BLaER1 (cell line): ENCODE data around the gene SLC23A2.

ENCODE experiments used
- H3K27ac ChIP-seq: shearing (Covaris generic); formaldehyde crosslinking; 2 replicates; pipeline ENCODE4 v1.8.1; 2022
- H3K27me3 ChIP-seq: shearing (Covaris generic); formaldehyde crosslinking; 2 replicates; pipeline ENCODE4 v1.8.1; 2022
- H3K36me3 ChIP-seq: shearing (Covaris generic); formaldehyde crosslinking; 2 replicates; pipeline ENCODE4 v1.8.1; 2022
- H3K4me1 ChIP-seq: shearing (Covaris generic); formaldehyde crosslinking; 2 replicates; pipeline ENCODE4 v1.8.1; 2022
- H3K4me2 ChIP-seq: shearing (Covaris generic); formaldehyde crosslinking; 2 replicates; pipeline ENCODE4 v1.8.1; 2022
- H3K4me3 ChIP-seq: shearing (Covaris generic); formaldehyde crosslinking; 2 replicates; pipeline ENCODE4 v1.8.1; 2022
- H3K9ac ChIP-seq: shearing (Covaris generic); formaldehyde crosslinking; 2 replicates; pipeline ENCODE4 v1.8.1; 2022
- H3K9me3 ChIP-seq: shearing (Covaris generic); formaldehyde crosslinking; 2 replicates; pipeline ENCODE4 v1.8.1; 2022
- H4K20me1 ChIP-seq: shearing (Covaris generic); formaldehyde crosslinking; 2 replicates; pipeline ENCODE4 v1.8.1; 2022
- Cebpa-rat ChIP-seq: shearing (Covaris generic); IDR thresholded peaks from 2 replicates; pipeline ENCODE4 v1.8.1; 2022

The SLC23A2 gene

GRCh38 chr20:4896119-4896702 is 105.1 kb downstream of the SLC23A2 start:
- Histone ChIP-seq H3K27ac (peak overlapping the region; percentile 20; the same call in 1 of the 2 replicates), H3K36me3 (peaks cover 57% of the 10 kb centered on the region), H4K20me1 (peaks cover 60% of the 10 kb centered on the region), H3K27me3 (no peaks in the 10 kb centered on the region), H3K9ac (peak overlapping the region; percentile 13), H3K4me3 (no peak overlapping the region), H3K4me1 (peaks cover 70% of the 10 kb centered on the region), H3K9me3 (no peaks in the 10 kb centered on the region), H3K4me2 (peak overlapping the region; percentile 78)
- no peak for TF ChIP-seq Cebpa-rat

- Histone ChIP-seq H4K20me1 (peaks cover 60% of the 10 kb centered on the region), H3K4me2 (peak overlapping the region; percentile 78), H3K36me3 (peaks cover 58% of the 10 kb centered on the region), H3K9ac (0 out of 2 replicates have a peak overlapping the region, but pooled peaks have one; percentile 35), H3K9me3 (no peaks in the 10 kb centered on the region), H3K27ac (peak overlapping the region; percentile 46; the same call in 1 of the 2 replicates), H3K4me3 (peak overlapping the region; percentile 8; the same call in 1 of the 2 replicates), H3K27me3 (no peaks in the 10 kb centered on the region), H3K4me1 (peaks cover 69% of the 10 kb centered on the region)
- no peak for TF ChIP-seq Cebpa-rat
Observed at GRCh38 chr20:4894981-4895381, 106.3 kb downstream of the SLC23A2 start.

GRCh38 chr20:4894409-4894808 is 106.9 kb downstream of the SLC23A2 start:
- Histone ChIP-seq H3K4me2 (peak overlapping the region; percentile 78), H3K27ac (peak overlapping the region; percentile 46), H4K20me1 (peaks cover 60% of the 10 kb centered on the region), H3K36me3 (peaks cover 58% of the 10 kb centered on the region), H3K9ac (0 out of 2 replicates have a peak overlapping the region, but pooled peaks have one; percentile 35), H3K27me3 (no peaks in the 10 kb centered on the region), H3K4me3 (peak overlapping the region; percentile 8; the same call in 1 of the 2 replicates), H3K9me3 (no peaks in the 10 kb centered on the region), H3K4me1 (peaks cover 63% of the 10 kb centered on the region)
- TF ChIP-seq Cebpa-rat = no peak

GRCh38 chr20:4893709-4894108 is 107.6 kb downstream of the SLC23A2 start:
- Histone ChIP-seq H3K4me2 (peak overlapping the region; percentile 78), H3K9me3 (no peaks in the 10 kb centered on the region), H3K27ac (peak overlapping the region; percentile 46), H3K9ac (peak overlapping the region; percentile 35; the same call in 1 of the 2 replicates), H4K20me1 (peaks cover 53% of the 10 kb centered on the region), H3K4me3 (no peak overlapping the region), H3K4me1 (peaks cover 56% of the 10 kb centered on the region), H3K27me3 (no peaks in the 10 kb centered on the region), H3K36me3 (peaks cover 58% of the 10 kb centered on the region)
- TF ChIP-seq Cebpa-rat = no peak

- peaks cover 36% of the 10 kb centered on the region for H4K20me1 ChIP-seq
- TF ChIP-seq Cebpa-rat = no peak
- H3K4me3 ChIP-seq = no peak overlapping the region
- no peak overlapping the region for H3K4me2 ChIP-seq
- peaks cover 68% of the 10 kb centered on the region for H3K36me3 ChIP-seq
- H3K9me3 ChIP-seq = no peaks in the 10 kb centered on the region
- no peak overlapping the region for H3K27ac ChIP-seq
- no peak overlapping the region for H3K9ac ChIP-seq
- H3K4me1 ChIP-seq = peaks cover 39% of the 10 kb centered on the region
- no peaks in the 10 kb centered on the region for H3K27me3 ChIP-seq
Observed at GRCh38 chr20:4891997-4892396, 109.3 kb downstream of the SLC23A2 start.

GRCh38 chr20:4891190-4891763 is 110.0 kb downstream of the SLC23A2 start:
- Histone ChIP-seq H3K27ac (no peak overlapping the region), H3K36me3 (peaks cover 71% of the 10 kb centered on the region), H3K4me1 (peaks cover 32% of the 10 kb centered on the region), H3K9ac (no peak overlapping the region), H3K27me3 (no peaks in the 10 kb centered on the region), H3K9me3 (no peaks in the 10 kb centered on the region), H3K4me3 (no peak overlapping the region), H3K4me2 (no peak overlapping the region), H4K20me1 (peaks cover 28% of the 10 kb centered on the region)
- no peak for TF ChIP-seq Cebpa-rat

- Histone ChIP-seq H3K4me3 (no peak overlapping the region), H3K4me1 (peaks cover 14% of the 10 kb centered on the region), H4K20me1 (peaks cover 15% of the 10 kb centered on the region), H3K4me2 (no peak overlapping the region), H3K27me3 (no peaks in the 10 kb centered on the region), H3K9ac (no peak overlapping the region), H3K36me3 (peaks cover 87% of the 10 kb centered on the region), H3K9me3 (no peaks in the 10 kb centered on the region), H3K27ac (no peak overlapping the region)
- no peak for TF ChIP-seq Cebpa-rat
Observed at GRCh38 chr20:4889446-4889845, 111.9 kb downstream of the SLC23A2 start.

- TF ChIP-seq Cebpa-rat = no peak
- Histone ChIP-seq H3K27me3 (no peaks in the 10 kb centered on the region), H3K4me3 (no peak overlapping the region), H3K27ac (no peak overlapping the region), H3K4me2 (no peak overlapping the region), H3K4me1 (no peaks in the 10 kb centered on the region), H3K9ac (no peak overlapping the region), H4K20me1 (0 out of 2 replicates have a peak, but pooled peaks cover 5% of the 10 kb centered on the region), H3K36me3 (peaks cover 94% of the 10 kb centered on the region), H3K9me3 (no peaks in the 10 kb centered on the region)
Observed at GRCh38 chr20:4887586-4887985, 113.7 kb downstream of the SLC23A2 start.

- no peak for TF ChIP-seq Cebpa-rat
- 0 out of 2 replicates have a peak, but pooled peaks cover 5% of the 10 kb centered on the region for H4K20me1 ChIP-seq
- no peak overlapping the region for H3K9ac ChIP-seq
- H3K4me1 ChIP-seq = no peaks in the 10 kb centered on the region
- no peak overlapping the region for H3K27ac ChIP-seq
- no peak overlapping the region for H3K4me2 ChIP-seq
- peaks cover 94% of the 10 kb centered on the region for H3K36me3 ChIP-seq
- H3K9me3 ChIP-seq = no peaks in the 10 kb centered on the region
- no peak overlapping the region for H3K4me3 ChIP-seq
- H3K27me3 ChIP-seq = no peaks in the 10 kb centered on the region
Observed at GRCh38 chr20:4886771-4887527, 114.4 kb downstream of the SLC23A2 start.

- Histone ChIP-seq H3K27ac (no peak overlapping the region), H3K4me2 (no peak overlapping the region)
Observed at GRCh38 chr20:4885877-4886276, 115.4 kb downstream of the SLC23A2 start.

More at GRCh38 chr20:4885877-4886276, 115.4 kb downstream of the SLC23A2 start:
- H3K4me3 ChIP-seq = no peak overlapping the region
- H3K9me3 ChIP-seq = no peaks in the 10 kb centered on the region
- 0 out of 2 replicates have a peak, but pooled peaks cover 5% of the 10 kb centered on the region for H4K20me1 ChIP-seq
- peaks cover 93% of the 10 kb centered on the region for H3K36me3 ChIP-seq
- no peak for TF ChIP-seq Cebpa-rat
- H3K4me1 ChIP-seq = no peaks in the 10 kb centered on the region
- H3K27me3 ChIP-seq = no peaks in the 10 kb centered on the region
- H3K9ac ChIP-seq = no peak overlapping the region
